Heart left ventricle (tissue), 13 donors: ENCODE results near the gene STPG1.

Experiments used
- POLR2A ChIP-seq, 2 donors: fragments of 450-650 bp; IDR thresholded peaks; one replicate each; pipeline ENCODE4 v1.6.1; 2017; ENCODE audit warnings: antibody characterized with exemption in 2 of 2, mild to moderate bottlenecking in 2 of 2, moderate library complexity in 2 of 2
- TF ChIP-seq, protein P1 (sequence below), 12 donors: fragments of 200-600 bp; sonication (generic) in 4 of 12; IDR thresholded peaks; one replicate each; pipeline versions ENCODE4 v1.5.0 to v1.8.0; 2018 to 2022; ENCODE audit warnings: antibody characterized with exemption in 12 of 12, mild to moderate bottlenecking in 5 of 12
- donor health status: ischemic (EF 13 %, LVEDD 7.1; RV severe dilation, severe dysfunction).
- donor health status: DM: no; HTN: yes; CAD: no.
- donor health status: DM: no; HTN: no; CAD: no.
- donor health status: ischemic (EF 25% LVEDD 6.9; RV normal size, moderate dysfunction).
- donor health status: ischemic (EF 25% LVEDD 5.7; RV mildly dilated, moderate dysfunction).
- donor health status: ischemic (EF 35%, LVEDD 5.7; RV mildly dilated, moderate dysfunction).
- donor health status: nonischemic (EF 11% LVEDD 7.7; RV severe dilation, severe dysfunction).
- donor health status: DM: yes; HTN: yes; CAD: no.
- donor health status: PGD.
- donor health status: ischemic (EF 29% LVEDD 5.4; RV normal size, mild dysfunction).
- donor health status: nonischemic (EF 23%, LVEDD 6.1; RV moderate dilation, normal function).

DNA sequence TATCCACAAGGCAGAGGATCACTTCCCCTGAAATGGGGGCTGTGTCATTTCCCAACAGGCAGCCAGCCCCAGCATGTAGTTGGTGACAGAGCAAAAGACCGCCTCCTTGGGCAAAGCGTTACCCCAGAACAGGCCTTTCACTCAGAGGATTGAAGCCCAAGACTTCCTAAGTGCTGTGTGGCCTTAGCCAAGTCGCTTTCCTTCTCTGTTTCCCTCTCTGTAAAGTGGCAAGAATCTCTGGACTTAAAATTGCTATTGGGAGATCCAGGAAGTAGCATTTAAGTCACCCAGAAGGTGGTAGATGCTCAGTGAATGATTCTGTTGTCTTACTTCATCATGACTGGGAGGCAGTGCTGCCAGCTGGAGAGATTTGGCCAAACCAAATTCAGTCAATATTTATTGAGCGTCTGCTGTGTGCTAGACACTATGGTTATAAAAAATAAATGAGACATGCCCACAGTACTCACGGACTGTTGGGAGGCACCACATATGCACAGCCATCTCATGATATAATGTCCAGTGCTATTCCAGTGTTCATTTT, 37.3 kb upstream of the STPG1 start:
- TF ChIP-seq, protein P1, sequence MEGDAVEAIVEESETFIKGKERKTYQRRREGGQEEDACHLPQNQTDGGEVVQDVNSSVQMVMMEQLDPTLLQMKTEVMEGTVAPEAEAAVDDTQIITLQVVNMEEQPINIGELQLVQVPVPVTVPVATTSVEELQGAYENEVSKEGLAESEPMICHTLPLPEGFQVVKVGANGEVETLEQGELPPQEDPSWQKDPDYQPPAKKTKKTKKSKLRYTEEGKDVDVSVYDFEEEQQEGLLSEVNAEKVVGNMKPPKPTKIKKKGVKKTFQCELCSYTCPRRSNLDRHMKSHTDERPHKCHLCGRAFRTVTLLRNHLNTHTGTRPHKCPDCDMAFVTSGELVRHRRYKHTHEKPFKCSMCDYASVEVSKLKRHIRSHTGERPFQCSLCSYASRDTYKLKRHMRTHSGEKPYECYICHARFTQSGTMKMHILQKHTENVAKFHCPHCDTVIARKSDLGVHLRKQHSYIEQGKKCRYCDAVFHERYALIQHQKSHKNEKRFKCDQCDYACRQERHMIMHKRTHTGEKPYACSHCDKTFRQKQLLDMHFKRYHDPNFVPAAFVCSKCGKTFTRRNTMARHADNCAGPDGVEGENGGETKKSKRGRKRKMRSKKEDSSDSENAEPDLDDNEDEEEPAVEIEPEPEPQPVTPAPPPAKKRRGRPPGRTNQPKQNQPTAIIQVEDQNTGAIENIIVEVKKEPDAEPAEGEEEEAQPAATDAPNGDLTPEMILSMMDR (IDR thresholded peaks at IDR 0.05): no peak
- TF ChIP-seq POLR2A (IDR thresholded peaks at IDR 0.05): no peak
